Right lobe of liver (tissue), 4 donors: ENCODE measurements around the gene ASCC1.
"Not testable (repeated sequence)": the region's sequence is repeated elsewhere in the genome, so short reads cannot be mapped to it uniquely, and the experiment has no call there.

Experiments
- CTCF ChIP-seq, 4 donors: fragments of 200-600 bp in 3 of 4; fragments of 450-650 bp in 1 of 4; IDR thresholded peaks; one replicate each; pipeline versions ENCODE4 v1.5.1 to v1.8.0; 2016 to 2022; ENCODE audit warnings: antibody characterized with exemption in 4 of 4, mild to moderate bottlenecking in 2 of 4
- POLR2A ChIP-seq: fragments of 450-650 bp; IDR thresholded peaks from one replicate; pipeline ENCODE4 v1.6.1; 2017; ENCODE audit warnings: antibody characterized with exemption, mild to moderate bottlenecking
- donor health status: DM: no; HTN: no; CAD: no.
- donor health status: DM: no; HTN: no; CAD: no.
- donor health status: DM: no; HTN: yes; CAD: no.

DNA sequence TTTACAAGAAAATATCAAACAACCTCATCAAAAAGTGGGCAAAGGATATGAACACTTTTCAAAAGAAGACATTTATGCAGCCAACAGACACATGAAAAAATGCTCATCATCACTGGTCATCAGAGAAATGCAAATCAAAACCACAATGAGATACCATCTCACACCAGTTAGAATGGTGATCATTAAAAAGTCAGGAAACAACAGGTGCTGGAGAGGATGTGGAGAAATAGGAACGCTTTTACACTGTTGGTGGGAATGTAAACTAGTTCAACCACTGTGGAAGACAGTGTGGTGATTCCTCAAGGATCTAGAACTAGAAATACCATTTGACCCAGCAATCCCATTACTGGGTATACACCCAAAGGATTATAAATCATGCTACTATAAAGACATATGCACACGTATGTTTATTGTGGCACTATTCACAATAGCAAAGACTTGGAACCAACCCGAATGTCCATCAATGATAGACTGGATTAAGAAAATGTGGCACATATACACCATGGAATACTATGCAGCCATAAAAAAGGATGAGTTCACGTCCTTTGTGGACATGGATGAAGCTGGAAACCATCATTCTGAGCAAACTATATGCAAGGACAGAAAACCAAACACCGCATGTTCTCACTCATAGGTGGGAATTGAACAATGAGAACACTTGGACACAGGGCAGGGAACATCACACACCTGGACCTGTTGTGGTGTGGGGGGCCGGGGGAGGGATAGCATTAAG lies 65.2 kb downstream of the ASCC1 start:
- not testable (repeated sequence) for TF ChIP-seq CTCF (IDR thresholded peaks at IDR 0.05); POLR2A
